LNCaP clone FGC (cell line): ENCODE measurements around the gene IGF2BP3.
"Not testable (repeated sequence)": the region's sequence is repeated elsewhere in the genome, so short reads cannot be mapped to it uniquely, and the experiment has no call there.

Experiments used
- DNase-seq: peaks from one replicate; pipeline ENCODE4 v3.0.0-alpha.2; 2011; ENCODE audit warnings: low read depth
- H3K4me3 ChIP-seq: 2 replicates; pipeline ENCODE4 v1.5.1; 2011; ENCODE audit warnings: mild to moderate bottlenecking, low read depth, low read length, control low read depth
- CTCF ChIP-seq: IDR thresholded peaks from 2 replicates; pipeline ENCODE4 v1.5.1; 2012; ENCODE audit warnings: mild to moderate bottlenecking; ENCODE audit not compliant: control insufficient read depth, insufficient read depth; ENCODE audit errors: extremely low read depth

Gene IGF2BP3

GRCh38 chr7:23332910-23333612 is 137.2 kb downstream of the IGF2BP3 start:
- TF ChIP-seq CTCF = no peak
- DNase-seq = peak; percentile 87
- H3K4me3 ChIP-seq = no peak overlapping the region

GRCh38 chr7:23332193-23332592 is 138.1 kb downstream of the IGF2BP3 start:
- peak; percentile 98 for DNase-seq
- TF ChIP-seq CTCF = no peak
- H3K4me3 ChIP-seq = no peak overlapping the region

DNA sequence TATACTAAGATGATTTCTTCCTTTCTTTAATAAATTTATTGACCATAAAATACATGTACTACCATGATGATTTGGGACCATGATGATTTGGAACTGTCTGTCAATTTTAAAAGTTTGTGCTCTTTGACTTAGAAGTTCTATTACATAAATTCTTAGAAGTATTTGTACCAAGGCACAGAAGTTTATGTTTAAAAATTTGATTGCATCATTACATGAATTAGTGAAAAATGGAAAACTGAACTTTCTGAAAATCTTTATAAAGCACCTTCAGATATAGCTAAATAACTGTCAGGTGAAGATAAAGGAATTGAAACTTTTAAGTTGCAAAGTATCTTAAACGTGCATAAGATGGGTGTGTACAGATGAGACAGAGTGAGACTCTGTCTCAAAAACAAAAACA is 139.2 kb downstream of the IGF2BP3 start:
- no peak for DNase-seq
- no peak overlapping the region for H3K4me3 ChIP-seq
- TF ChIP-seq CTCF = no peak

GRCh38 chr7:23315366-23315765 is 154.9 kb downstream of the IGF2BP3 start:
- DNase-seq = peak; percentile 86
- TF ChIP-seq CTCF = no peak
- H3K4me3 ChIP-seq = no peak overlapping the region

DNA sequence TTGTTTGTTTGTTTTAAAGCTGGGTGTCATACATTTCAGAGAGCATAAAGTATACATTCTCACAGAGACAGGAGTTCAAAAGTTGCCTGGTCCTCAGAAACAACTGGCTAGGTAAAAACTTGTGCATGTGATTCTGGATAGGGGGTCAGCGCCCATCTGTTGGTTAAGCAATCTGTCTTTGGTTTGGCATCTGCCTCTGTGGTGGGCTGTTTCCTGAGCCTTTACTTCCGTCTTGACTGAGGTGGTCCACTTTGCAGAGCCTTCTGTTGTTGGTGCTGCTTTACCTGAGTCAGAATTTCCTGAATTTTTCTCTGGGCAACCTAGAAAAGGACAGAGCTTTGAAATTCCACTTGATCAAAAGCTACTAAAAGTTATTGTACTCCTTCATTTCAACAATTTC is 158.2 kb downstream of the IGF2BP3 start:
- not testable (repeated sequence) for H3K4me3 ChIP-seq, DNase-seq

- no peak for TF ChIP-seq CTCF
- DNase-seq = no peak
- H3K4me3 ChIP-seq = no peak overlapping the region
These were observed 161.5 kb downstream of the IGF2BP3 start for GRCh38 chr7:23308754-23309153.

GRCh38 chr7:23306936-23307521 is 163.3 kb downstream of the IGF2BP3 start:
- TF ChIP-seq CTCF = no peak
- H3K4me3 ChIP-seq = no peak overlapping the region
- no peak for DNase-seq
